SJCRH30 (cell line): Measurements from ENCODE around the gene ZNF177. TPM values are rescaled to one million over a fixed set of nuclear protein-coding genes. Genes with fewer than 3 reads are reported as not detected.
A peak's percentile ranks its signal among the peaks of the same experiment; 100 is the strongest.

Experiments used
- DNase-seq, 2 experiments: peaks; one replicate each; pipeline ENCODE4 v3.0.0-alpha.2; 2015 to 2020
- H3K27ac ChIP-seq: fragments of 250-450 bp; sonication (Bioruptor Pico); 2 replicates; pipeline ENCODE4 v1.5.1; 2020; ENCODE audit warnings: mild to moderate bottlenecking, moderate library complexity
- H3K27me3 ChIP-seq: fragments of 250-450 bp; sonication (Bioruptor Pico); 2 replicates; pipeline ENCODE4 v1.5.1; 2020; ENCODE audit warnings: mild to moderate bottlenecking, moderate library complexity
- H3K36me3 ChIP-seq: fragments of 250-450 bp; sonication (Bioruptor Pico); 2 replicates; pipeline ENCODE4 v1.5.1; 2020; ENCODE audit warnings: mild to moderate bottlenecking, moderate library complexity
- H3K4me1 ChIP-seq: fragments of 250-450 bp; sonication (Bioruptor Pico); 2 replicates; pipeline ENCODE4 v1.5.1; 2020; ENCODE audit warnings: mild to moderate bottlenecking, moderate library complexity
- H3K4me3 ChIP-seq: fragments of 250-450 bp; sonication (Bioruptor Pico); 2 replicates; pipeline ENCODE4 v1.5.1; 2020; ENCODE audit warnings: mild to moderate bottlenecking, moderate library complexity
- H3K9me3 ChIP-seq: fragments of 250-450 bp; sonication (Bioruptor Pico); replicated peaks from 2 replicates; pipeline ENCODE4 v1.5.1; 2020; ENCODE audit warnings: mild to moderate bottlenecking, moderate library complexity
- total RNA-seq: library from RNA; depleted of rRNA; stranded (reverse); fragments of >200 nt; shearing (Covaris generic); gene quantifications from 2 replicates; pipeline ENCODE4 v1.2.3, GENCODE V29; 2014; rRNA removed

Gene ZNF177
- total RNA-seq, 1 experiment from 2014 or later, result 3.0 TPM

DNA sequence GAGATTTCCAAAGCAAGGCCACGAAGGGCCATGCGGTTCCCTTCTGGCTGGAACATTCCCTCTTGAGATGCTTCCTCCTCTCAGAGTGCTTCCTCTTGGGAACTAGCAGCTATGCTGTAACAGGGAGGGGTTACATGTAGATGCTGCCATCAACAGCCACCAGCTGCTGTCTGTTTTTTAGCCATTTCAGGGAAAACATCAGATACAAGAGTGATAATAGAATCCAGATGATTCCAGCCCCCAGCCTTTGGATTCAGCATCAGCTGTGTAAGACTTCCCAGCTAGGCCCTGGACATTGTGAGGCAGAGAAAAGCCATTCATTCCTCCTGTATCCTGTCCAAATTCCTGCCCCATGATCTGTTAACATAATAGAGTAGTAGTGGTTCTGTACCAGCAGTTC lies 8.2 kb upstream of the ZNF177 start:
- H3K4me3 ChIP-seq, result no peak overlapping the region
- no peak for DNase-seq
- no peaks in the 10 kb centered on the region; the same call in 1 of the 2 replicates for H3K9me3 ChIP-seq
- no peaks in the 10 kb centered on the region for H3K4me1 ChIP-seq
- H3K36me3 ChIP-seq, result 0 out of 2 replicates have a peak, but pooled peaks cover 3% of the 10 kb centered on the region
- no peak overlapping the region for H3K27ac ChIP-seq
- H3K27me3 ChIP-seq, result no peaks in the 10 kb centered on the region

DNA sequence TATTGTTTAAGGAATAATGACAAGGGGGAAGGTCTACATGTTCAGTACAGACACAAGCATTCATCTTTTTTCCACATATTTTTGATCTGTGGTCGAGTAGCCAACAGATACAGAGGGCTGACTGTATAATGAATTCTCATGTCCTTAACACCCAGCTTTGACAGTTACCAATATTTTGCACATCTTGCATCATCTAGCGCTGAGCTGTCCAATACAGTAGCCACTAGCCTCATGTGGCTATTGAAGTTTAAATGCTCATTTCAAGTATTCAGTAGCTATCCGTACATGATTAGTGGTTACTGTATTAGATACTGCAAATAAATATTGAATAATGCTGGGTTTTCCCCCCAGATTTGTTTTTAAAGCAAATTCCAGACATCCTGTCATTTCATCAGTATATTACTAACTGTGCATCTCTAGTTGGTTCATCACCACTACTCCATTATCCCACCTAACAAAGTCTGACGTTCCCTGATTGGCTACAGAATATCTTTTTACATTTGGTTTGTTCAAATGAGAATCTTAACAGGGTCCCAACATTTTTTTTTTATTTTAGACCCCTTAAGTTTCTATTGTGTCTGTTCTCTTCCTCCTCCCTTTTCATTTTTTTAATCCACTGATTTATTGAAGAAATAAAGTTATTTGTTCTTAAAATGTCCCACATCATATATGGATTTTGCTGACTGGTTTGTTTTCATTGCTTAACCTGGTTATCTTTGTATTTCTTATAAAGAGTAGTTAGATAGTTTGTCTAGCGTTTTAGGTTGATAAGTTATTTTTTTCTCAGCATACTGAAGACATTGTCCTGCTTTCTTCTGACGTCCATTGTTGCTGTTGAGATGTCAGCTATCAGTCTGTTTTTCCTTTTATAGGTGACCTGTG lies 8.2 kb downstream of the ZNF177 start:
- H3K4me1 ChIP-seq, result no peaks in the 10 kb centered on the region
- no peak for DNase-seq
- no peaks in the 10 kb centered on the region for H3K27me3 ChIP-seq
- H3K27ac ChIP-seq, result no peak overlapping the region
- H3K36me3 ChIP-seq, result peaks cover 17% of the 10 kb centered on the region
- peaks cover 13% of the 10 kb centered on the region; the same call in 1 of the 2 replicates for H3K9me3 ChIP-seq
- H3K4me3 ChIP-seq, result no peak overlapping the region

DNA sequence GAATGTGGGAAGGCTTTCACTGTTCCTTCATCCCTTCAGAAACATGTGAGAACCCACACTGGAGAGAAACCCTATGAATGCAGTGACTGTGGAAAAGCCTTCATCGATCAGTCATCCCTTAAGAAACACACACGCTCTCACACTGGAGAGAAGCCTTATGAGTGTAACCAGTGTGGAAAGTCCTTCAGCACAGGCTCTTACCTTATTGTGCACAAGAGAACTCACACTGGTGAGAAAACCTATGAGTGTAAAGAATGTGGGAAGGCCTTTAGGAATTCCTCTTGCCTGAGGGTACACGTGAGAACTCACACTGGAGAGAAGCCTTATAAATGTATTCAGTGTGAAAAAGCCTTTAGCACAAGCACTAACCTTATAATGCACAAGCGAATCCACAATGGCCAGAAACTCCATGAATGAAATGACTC lies 18.6 kb downstream of the ZNF177 start:
- Histone ChIP-seq H3K4me1 (no peaks in the 10 kb centered on the region), H3K27ac (no peak overlapping the region), H3K27me3 (no peaks in the 10 kb centered on the region), H3K36me3 (peaks cover 93% of the 10 kb centered on the region), H3K9me3 (peaks cover 65% of the 10 kb centered on the region), H3K4me3 (no peak overlapping the region)
- DNase-seq, result peak in 1 of 2 experiments; percentile 14

DNA sequence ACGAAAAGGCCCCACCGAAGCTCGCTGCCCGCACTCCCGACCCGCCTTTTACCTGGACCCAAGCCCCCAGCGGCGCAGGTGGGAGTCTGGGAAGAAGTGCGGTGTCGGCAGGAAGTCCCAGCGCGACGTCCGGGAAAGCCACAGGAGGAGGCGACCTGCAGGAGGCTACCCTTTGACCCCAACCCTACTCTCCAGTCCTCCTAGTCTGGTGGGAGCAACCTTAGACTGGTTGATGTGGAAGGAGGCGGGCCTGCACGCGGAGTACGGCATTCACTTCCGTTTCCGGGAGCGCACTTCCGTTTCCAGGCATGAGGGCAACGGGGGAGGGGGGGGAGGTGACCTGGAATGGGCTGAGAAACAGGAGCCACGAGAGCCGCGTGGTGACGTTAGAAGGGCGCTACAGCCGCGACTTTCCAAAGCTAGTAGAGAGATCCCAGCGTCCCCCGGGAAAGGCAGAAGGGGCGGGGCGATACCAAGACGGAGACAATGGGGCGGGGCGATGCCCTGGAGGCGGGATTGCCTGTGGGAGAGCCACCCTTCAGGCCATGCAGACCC lies 44.1 kb downstream of the ZNF177 start:
- Histone ChIP-seq H3K27ac (peak overlapping the region; percentile 38), H3K9me3 (peaks cover 6% of the 10 kb centered on the region), H3K36me3 (peaks cover 6% of the 10 kb centered on the region), H3K27me3 (no peaks in the 10 kb centered on the region), H3K4me3 (peak overlapping the region; percentile 70), H3K4me1 (no peaks in the 10 kb centered on the region)
- DNase-seq, result peak; percentile 96

DNA sequence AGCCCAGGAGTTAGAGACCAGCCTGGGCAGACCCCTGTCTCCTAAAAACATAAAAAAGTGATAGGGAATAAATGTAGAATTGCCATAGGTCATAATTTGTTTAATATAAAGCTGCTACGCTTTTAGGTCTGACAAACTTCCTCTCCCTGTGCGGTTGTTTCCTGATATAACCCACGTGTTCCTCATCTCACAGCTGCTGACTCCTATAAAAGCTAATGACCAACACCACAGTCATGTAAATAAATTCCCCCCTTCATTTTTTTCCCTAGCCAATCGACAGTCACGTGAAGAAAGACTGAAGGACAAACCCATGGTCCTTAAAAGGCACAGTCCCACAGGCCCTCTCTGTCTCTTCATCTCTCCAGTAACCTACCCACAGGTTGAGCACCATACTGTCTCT lies 45.0 kb downstream of the ZNF177 start:
- peaks cover 5% of the 10 kb centered on the region for H3K9me3 ChIP-seq
- peaks cover 15% of the 10 kb centered on the region for H3K36me3 ChIP-seq
- no peaks in the 10 kb centered on the region for H3K27me3 ChIP-seq
- DNase-seq, result peak; percentile 11 to 45
- peak overlapping the region; percentile 38 for H3K27ac ChIP-seq
- no peaks in the 10 kb centered on the region for H3K4me1 ChIP-seq
- peak overlapping the region; percentile 70 for H3K4me3 ChIP-seq

DNA sequence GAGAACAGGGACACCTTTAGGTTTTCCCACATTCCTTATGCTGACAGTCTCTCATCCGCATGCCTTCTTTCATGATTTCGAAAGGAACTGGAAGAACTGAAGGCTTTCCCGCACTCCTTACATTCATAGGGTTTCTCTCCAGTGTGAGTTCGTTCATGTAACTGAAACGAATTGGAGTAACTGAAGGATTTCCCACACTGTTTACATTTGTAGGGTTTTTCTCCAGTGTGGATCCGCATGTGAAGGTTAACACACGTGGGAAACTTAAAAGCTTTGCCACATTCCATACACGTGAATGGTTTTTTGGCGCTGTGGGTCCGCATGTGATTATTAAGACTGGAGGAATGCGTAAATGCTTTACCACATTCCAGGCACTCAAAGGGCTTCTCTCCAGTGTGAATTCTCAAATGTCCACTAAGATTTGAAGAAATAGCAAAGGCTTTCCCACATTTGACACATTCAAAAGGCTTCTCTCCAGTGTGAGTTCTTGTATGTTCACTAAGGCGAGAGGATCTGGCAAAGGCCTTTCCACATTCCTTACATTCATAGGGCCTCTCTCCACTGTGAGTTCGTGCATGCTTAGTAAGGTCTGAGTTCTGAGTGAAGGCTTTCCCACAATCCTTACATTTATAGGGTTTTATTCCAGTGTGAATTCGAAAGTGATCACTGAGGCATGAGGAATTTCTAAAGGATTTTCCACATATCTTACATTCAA lies 50.6 kb downstream of the ZNF177 start:
- Histone ChIP-seq H3K4me1 (no peaks in the 10 kb centered on the region), H3K36me3 (peaks cover 66% of the 10 kb centered on the region), H3K27ac (no peak overlapping the region), H3K9me3 (peaks cover 21% of the 10 kb centered on the region), H3K27me3 (no peaks in the 10 kb centered on the region), H3K4me3 (no peak overlapping the region)
- no peak for DNase-seq

DNA sequence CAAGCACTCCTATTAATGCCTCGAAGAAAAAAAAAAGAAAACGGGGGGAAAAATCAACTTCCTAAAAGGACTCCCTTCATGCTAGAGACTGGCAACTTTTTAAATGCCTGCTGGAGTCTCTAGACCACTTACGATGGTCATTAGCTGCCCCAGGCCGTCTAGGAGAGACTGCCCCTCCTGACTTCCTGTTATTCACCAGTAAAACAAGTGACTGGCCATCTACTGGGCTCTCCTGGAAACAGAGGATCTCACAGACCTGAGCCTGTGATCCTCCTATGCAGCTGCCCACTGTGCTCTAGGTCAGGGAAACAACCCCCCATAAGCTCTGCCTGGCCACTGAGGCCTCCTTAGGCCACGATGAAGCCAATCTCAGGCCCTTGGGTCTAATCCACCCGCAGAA lies 65.1 kb downstream of the ZNF177 start:
- H3K9me3 ChIP-seq, result no peaks in the 10 kb centered on the region
- no peak for DNase-seq
- no peaks in the 10 kb centered on the region for H3K4me1 ChIP-seq
- no peaks in the 10 kb centered on the region for H3K27me3 ChIP-seq
- no peak overlapping the region for H3K27ac ChIP-seq
- H3K4me3 ChIP-seq, result no peak overlapping the region
- H3K36me3 ChIP-seq, result peaks cover 43% of the 10 kb centered on the region

DNA sequence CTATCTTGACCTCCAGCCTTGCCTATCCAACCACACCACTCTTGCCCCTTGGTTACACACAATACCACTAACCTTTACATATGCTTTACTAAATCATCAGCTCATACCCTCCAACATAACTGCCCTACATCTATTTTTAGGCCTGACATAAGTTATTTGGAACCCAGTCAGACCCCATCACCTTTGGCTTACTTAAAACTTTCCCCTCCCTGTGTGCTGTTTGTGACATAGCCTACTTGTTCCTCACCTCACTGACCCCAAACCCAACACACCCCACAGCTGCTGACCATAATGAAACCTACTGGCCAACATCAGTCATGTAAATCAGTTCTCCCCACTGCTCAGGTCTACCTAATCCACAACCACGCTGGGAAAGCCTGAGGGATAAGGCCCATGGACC lies 67.6 kb downstream of the ZNF177 start:
- Histone ChIP-seq H3K4me3 (no peak overlapping the region), H3K4me1 (no peaks in the 10 kb centered on the region), H3K36me3 (peaks cover 34% of the 10 kb centered on the region), H3K27ac (no peak overlapping the region), H3K27me3 (no peaks in the 10 kb centered on the region), H3K9me3 (no peaks in the 10 kb centered on the region)
- DNase-seq, result no peak

DNA sequence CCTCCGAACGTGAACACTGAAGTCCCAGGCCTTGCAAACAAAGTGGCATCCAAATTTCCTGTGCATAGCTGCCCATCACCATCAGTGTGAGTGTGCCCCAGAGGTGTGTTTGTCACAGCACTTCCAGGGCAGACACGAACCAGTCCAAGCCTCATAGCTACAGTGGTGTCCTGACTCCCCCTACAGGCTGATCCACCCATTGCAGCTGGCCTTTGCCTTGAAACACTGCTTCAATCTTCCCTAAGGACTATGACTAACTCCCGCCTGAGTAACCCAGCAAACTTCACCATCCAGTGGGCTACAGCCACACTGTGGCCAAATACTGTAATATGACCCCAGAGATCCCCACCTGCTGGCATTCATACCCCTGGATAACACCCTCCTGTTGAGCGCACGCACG lies 68.7 kb downstream of the ZNF177 start:
- Histone ChIP-seq H3K9me3 (no peaks in the 10 kb centered on the region), H3K4me3 (no peak overlapping the region), H3K36me3 (peaks cover 28% of the 10 kb centered on the region), H3K27ac (no peak overlapping the region), H3K4me1 (no peaks in the 10 kb centered on the region), H3K27me3 (no peaks in the 10 kb centered on the region)
- DNase-seq, result peak; percentile 46 to 65

Other genes with a start within 250 kb of the ZNF177 start
- not detected in 2 replicates for gene OR7G1, start 247.2 kb upstream of the ZNF177 start, total RNA-seq
- gene OR7G3, start 236.1 kb upstream of the ZNF177 start, total RNA-seq, result not detected in 2 replicates
- 31.4 and 31.7 TPM in 2 replicates for gene ZNF317, start 222.6 kb upstream of the ZNF177 start, total RNA-seq
- 0.05 and 0.14 TPM in 2 replicates for gene OR7D2, start 184.0 kb upstream of the ZNF177 start, total RNA-seq
- gene OR7D4, start 143.4 kb upstream of the ZNF177 start, total RNA-seq, result not detected in 2 replicates
- not detected in 2 replicates for gene OR7E24, start 112.1 kb upstream of the ZNF177 start, total RNA-seq
- gene ZNF699, start 53.2 kb upstream of the ZNF177 start, total RNA-seq, result 4.3 and 5.4 TPM in 2 replicates
- 26.8 and 30.2 TPM in 2 replicates for gene ZNF559, start 38.8 kb upstream of the ZNF177 start, total RNA-seq
- gene ZNF266, start 72.6 kb downstream of the ZNF177 start, total RNA-seq, result 13.5 and 14.8 TPM in 2 replicates
- 0.05 TPM in 1 of 2 replicates, not detected in the other for gene ZNF560, start 135.6 kb downstream of the ZNF177 start, total RNA-seq
- gene ZNF426, start 175.6 kb downstream of the ZNF177 start, total RNA-seq, result 16.5 and 16.7 TPM in 2 replicates
- 69.0 and 71.2 TPM in 2 replicates for gene ZNF121, start 221.5 kb downstream of the ZNF177 start, total RNA-seq